GM12874 (cell line): ENCODE results near the gene TNC.

Source experiments
- TF ChIP-seq, protein P1 (sequence below): IDR thresholded peaks from 2 replicates; pipeline ENCODE4 v1.5.1; 2011; ENCODE audit warnings: low read depth, mild to moderate bottlenecking, control low read depth, low read length, moderate library complexity; ENCODE audit not compliant: insufficient read depth

The TNC gene

DNA sequence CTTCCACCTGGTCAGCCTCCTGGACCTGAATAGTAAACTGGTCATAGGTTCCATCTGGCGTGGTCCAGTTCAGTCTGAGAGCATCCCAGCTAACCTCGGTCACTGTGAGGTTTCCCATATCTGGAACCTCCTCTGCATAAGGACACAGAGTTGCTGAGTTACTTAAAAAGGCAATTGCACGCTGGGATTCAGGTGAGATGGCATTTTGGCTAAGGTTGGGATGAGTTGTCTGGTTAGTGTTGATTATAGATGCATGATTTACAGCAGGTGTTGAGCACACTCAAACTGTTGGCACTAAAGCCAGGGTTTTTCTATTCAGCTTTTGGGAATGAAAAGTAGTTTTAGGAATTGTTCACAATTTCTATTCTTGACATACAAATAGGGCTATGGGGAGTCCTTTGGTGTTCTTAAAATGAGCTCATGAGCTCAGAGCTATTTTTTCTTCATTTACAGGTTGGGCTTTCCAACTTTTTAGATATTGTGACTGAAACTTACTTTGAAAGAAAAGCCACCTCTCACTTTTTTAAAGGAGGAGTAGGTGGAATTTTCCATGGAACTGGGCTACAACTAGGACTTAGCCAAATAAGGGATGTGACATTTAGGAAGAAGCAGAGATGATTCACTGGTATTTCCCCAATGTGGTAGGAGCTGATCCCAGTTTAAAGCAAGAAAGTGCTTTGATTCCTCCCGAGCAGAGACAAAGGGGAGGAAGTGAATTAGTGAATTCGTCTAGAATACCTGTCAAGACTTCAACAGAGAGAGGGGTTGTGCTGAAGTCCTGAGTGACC lies 54.7 kb downstream of the TNC start:
- TF ChIP-seq, protein P1, sequence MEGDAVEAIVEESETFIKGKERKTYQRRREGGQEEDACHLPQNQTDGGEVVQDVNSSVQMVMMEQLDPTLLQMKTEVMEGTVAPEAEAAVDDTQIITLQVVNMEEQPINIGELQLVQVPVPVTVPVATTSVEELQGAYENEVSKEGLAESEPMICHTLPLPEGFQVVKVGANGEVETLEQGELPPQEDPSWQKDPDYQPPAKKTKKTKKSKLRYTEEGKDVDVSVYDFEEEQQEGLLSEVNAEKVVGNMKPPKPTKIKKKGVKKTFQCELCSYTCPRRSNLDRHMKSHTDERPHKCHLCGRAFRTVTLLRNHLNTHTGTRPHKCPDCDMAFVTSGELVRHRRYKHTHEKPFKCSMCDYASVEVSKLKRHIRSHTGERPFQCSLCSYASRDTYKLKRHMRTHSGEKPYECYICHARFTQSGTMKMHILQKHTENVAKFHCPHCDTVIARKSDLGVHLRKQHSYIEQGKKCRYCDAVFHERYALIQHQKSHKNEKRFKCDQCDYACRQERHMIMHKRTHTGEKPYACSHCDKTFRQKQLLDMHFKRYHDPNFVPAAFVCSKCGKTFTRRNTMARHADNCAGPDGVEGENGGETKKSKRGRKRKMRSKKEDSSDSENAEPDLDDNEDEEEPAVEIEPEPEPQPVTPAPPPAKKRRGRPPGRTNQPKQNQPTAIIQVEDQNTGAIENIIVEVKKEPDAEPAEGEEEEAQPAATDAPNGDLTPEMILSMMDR, result no peak

DNA sequence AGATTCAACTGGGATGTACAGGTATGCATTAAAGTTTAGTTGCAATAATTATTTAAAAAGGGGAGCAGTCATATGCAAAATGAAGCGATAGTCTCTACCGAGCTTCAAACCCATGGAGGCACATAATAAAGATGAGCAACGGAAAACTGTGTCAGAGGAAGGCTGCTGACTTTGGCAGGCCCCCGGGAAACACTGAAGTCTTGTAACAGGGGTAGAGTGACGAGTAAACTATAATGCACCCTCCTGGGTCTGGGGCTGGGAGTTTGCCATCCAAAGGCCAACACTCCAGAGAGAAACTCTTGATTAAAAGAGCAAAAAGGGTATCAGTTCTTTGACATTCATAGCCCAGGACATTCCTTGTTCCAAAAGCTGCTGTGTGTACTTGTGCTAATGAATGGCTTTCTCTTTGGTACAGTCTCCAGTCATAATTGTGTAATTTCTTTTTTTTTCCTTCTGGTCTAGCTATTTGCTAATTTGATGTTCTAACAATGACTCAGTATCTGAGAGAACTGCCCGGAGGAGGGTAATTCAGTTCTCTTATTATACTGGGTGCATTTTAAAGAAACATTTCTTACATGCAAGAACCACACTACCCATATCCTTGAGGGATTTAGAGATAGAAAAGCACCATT lies 59.2 kb downstream of the TNC start:
- TF ChIP-seq, protein P1, result no peak

DNA sequence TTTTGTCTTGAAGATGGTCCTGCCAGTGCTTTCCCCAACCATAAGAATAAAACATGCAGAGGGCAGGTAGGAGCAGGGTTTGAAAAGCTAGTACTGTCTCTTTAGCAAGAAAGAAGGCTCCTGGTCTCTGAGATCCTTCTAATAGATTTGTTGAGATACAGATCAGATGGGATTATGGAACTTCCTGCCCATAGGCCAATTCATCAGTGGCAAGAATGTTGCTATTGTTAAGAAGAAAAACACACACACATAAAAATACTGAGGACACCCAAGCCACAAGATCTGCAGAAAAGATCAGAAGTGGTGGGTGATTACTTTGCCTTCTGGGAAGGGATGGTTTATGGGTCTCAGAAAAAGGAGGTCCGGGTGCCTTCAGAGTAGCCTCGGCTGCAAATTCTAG lies 59.8 kb downstream of the TNC start:
- TF ChIP-seq, protein P1, result no peak

DNA sequence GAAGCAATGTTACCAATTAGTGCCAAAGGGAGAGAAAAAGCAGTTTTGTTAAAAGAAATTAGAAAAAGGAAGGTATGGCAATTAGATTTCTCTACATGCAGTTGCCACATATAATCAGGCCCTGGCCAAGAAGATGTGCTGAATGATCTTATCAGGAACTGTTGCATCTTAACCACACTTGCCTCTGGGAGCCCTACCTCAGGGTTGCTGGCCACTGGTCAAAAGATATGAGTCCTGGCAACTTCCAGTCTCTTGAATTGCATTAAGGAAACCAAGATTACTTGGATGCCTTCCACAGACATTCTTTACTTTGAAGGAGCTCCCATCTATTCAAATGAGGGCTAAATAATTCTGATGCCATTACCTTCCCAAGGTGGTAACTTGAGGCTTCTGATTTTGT lies 60.4 kb downstream of the TNC start:
- TF ChIP-seq, protein P1, result no peak

DNA sequence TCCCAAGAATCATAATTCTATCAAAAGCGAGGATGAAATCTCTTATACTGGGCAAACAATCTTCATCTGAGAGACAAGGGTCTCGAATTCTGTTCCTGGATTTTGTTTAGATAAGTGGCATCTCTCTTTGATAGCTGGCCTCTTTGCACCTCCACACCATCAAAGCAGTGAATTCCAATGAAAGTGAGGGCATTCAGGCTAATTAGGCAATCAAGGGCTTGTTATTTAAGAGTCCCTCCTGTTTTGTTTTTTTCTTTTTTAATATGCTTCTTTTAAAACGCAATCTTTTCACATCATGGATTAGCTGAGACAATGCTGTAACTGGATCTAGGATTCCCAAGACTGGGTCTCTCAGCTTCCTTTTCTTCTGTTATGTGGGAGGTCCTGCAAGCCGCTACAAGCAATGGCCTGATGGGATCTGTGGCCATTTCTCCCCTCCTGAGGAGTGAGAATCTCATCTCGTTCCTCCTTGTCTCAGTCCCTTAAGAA lies 67.9 kb downstream of the TNC start:
- TF ChIP-seq, protein P1, result no peak

DNA sequence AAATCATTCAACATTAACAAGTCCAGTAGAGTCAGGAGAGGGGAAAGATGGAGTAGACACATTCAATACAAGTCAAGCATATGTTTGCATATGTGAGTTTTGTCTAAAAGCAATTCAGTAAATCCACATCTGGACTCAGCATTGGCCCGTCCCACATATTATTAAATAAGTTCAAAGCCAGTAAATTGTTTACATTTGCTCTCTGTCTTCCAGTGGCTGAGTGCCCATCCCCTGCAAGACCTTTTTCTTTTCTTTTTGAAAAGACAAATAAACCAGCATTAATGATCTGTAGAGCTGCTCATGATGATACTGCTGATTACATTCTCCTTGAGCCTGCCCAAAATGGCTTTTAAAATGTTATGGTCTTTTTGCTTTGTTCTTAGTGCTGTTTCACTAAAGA lies 71.1 kb downstream of the TNC start:
- TF ChIP-seq, protein P1, result no peak

DNA sequence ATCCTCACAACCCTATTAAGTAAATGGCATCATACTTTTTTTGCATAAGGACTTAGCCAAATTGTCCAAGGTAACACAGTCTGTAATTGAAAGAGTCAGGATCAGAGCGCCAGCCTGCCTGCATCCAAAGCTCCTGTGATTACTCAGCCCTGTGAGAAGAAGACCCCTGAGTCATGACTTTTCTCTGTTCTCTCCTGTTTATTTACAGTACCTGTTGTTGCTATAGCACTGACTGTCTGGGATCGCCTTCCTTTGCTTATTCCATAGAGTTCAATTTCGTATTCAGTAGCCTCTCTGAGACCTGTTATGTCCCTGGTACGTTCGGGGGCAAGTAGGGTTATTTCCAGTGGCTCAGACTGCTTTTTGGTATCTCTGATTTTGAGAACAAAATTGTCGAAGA lies 71.8 kb downstream of the TNC start:
- TF ChIP-seq, protein P1, result no peak
